8988T (cell line): ENCODE data around the gene PBX4.
"Not testable (repeated sequence)": the region's sequence is repeated elsewhere in the genome, so short reads cannot be mapped to it uniquely, and the experiment has no call there.

ENCODE experiments used
- DNase-seq: peaks from one replicate; pipeline ENCODE4 v3.0.0; 2011

The PBX4 gene

GRCh38 chr19:19626516-19627472 lies 8.3 kb upstream of the PBX4 start:
- DNase-seq = peak; percentile 23

- peak; percentile 27 for DNase-seq
These were observed 5.6 kb upstream of the PBX4 start for GRCh38 chr19:19624032-19624570.

GRCh38 chr19:19623383-19623782 lies 4.9 kb upstream of the PBX4 start:
- no peak for DNase-seq

DNA sequence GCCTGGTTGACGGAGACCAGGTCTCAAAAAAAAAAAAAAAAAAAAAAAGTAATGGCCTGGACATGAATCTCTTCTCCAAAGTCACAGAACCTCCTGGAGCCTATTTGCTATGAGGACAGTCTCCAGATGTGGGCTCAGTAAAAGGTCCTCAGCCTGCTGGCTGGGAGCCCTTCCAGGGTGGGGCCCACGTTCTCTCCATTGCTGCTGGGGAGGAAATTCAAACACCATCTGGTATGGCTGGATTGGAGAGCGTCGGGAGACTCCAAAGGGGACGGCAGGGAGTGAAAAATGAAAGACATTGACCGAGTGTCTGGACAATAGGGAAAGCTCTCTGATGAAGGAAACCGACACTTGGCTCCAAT lies 1.3 kb upstream of the PBX4 start:
- no peak for DNase-seq

GRCh38 chr19:19619181-19619848 lies 828 bp upstream of the PBX4 start:
- no peak for DNase-seq

DNA sequence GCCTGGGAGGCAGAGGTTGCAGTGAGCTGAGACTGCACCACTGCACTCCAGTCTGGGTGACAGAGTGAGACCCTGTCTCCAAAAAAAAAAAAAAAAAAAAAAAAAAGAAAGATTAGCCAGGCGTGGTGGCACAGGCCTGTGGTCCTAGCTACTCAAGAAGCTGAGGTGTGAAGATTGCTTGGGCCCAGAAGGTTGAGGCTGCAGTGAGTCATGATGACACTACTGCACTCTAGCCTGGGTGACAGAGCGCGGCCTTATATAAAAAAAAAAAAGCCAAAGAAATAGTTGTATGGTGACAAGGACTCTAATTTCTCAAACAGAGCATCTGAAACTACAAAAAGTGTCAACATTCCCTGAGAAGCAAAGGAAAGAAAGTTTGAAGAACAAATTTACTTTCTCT lies 3.4 kb downstream of the PBX4 start:
- DNase-seq = no peak

- DNase-seq = no peak
These were observed 5.0 kb downstream of the PBX4 start for GRCh38 chr19:19613506-19613905.

DNA sequence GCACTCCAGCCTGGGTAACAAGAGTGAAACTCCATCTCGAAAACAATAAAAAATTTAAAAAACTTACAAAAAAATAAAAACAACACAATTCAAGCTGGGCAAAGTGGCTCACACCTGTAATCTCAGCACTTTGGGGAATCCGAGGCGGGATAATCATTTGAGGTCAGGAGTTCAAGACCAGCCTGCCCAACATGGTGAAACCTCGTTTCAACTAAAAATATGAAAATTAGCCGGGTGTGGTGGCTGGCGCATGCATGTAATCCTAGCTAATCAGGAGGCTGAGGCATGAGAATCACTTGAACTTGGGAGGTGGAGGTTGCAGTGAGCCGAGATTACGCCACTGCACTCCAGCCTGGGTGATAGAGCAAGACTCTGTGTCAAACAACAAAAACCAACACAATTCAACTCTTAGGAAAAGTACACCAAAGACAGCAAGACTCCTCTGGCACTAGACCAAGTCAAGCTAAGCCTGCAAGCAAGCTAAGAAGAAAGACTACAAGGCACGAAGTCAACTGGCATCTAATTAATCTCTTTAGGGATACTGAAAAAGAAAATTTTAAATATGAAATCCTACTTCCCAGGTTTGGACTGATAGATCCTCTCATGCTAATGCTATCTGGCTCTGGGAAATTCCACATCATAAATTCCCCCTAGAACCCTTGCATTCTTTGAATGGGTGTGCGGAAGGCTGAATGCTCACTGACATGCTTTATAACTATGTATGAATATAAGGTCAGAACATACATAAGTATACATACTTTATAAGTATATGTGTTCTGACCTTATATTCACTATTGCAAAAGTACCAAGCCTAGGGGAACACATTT lies 7.9 kb downstream of the PBX4 start:
- DNase-seq = no peak

DNA sequence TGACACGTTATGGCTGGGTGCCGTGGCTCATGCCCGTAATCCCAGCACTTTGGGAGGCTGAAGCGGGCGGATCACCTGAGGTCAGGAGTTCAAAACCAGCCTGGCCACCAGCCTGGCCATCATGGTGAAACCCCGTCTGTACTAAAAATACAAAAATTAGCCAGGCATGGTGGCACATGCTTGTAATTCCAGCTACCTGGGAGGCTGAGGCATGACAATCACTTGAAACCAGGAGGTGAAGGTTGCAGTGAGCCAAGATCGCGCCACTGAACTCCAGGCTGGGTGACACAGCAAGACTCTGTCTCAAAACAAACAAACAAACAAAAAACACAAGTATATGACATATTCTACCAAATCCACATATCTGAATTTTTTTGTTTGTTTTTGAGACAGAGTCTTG lies 11.8 kb downstream of the PBX4 start:
- DNase-seq = not testable (repeated sequence)

- DNase-seq = no peak
These were observed 12.5 kb downstream of the PBX4 start for GRCh38 chr19:19606021-19606420.

DNA sequence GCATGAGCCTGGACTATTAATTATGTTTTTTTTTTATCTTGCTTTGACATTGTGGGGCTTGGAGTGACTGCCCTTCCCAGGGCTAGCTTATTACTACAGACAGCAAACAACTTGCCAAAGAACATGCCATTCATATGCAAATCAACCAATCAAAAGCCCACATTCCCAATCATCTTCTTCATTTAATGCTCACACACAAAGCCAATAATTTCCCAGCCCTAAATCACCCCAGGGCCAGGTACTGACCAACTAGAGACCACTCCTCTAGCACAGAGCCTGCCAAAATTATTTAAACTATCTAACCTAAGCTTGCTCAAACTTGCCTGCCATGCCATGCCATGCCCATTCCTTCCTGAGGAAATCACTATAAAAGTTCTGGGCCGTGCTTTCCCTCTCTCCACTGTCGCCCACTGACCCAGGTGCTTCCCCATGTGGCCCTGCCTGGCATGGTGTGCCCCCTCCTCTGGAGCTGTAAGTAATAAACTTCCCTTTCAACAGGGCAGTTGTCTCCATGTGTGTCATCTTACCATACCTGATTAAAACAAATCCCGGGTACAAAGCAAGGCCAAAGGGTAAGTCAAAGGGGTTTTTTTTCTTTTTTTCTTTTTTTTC lies 15.7 kb downstream of the PBX4 start:
- DNase-seq = no peak

- DNase-seq = no peak
These were observed 16.3 kb downstream of the PBX4 start for GRCh38 chr19:19602136-19602712.

GRCh38 chr19:19600793-19601330 lies 17.6 kb downstream of the PBX4 start:
- DNase-seq = no peak

- DNase-seq = not testable (repeated sequence)
These were observed 19.6 kb downstream of the PBX4 start for GRCh38 chr19:19598728-19599451.

DNA sequence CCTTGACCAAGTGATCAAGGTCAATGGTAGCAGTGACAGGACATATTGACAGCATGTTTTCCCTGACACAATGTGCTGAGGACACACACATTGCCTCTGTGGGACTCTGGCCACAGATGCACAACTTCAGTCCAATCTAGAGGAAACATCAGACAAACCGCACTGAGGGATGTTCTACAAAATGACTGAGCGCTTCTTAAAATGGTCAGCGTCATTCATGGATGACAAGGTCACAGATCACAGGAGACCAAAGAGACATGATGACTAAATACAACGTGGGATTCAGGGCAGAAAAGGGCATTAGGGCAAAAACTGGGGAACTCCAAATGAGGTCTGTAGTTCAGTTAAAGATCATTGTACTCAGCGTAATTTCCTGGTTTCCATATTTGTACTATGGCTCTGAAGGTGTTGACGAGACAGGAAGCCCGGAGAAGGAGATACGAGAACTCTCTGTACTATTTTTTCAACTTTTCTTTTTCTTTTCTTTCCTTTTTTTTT lies 20.6 kb downstream of the PBX4 start:
- DNase-seq = no peak

- DNase-seq = no peak
These were observed 23.3 kb downstream of the PBX4 start for GRCh38 chr19:19595171-19595701.

GRCh38 chr19:19594381-19594780 lies 24.1 kb downstream of the PBX4 start:
- no peak for DNase-seq

DNA sequence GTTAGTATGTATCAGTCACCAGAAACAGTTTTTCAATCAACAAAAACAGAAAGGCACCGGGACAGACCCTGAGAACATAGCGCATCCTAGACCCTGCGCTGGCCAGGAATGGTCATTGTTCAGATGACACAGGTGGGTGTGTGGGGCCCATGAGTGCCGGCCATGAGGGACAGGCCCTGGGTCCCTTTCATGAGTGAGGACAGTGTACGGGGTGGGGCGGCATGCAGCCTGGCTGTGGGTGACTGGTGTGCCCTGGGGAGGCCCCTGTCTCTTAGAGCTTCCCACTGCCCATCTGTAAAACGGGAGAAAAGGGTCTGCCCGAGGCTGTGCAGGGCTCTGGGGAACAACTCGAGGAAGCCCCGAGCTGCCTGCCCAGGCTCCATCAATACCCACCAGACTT lies 25.8 kb downstream of the PBX4 start:
- DNase-seq = no peak

DNA sequence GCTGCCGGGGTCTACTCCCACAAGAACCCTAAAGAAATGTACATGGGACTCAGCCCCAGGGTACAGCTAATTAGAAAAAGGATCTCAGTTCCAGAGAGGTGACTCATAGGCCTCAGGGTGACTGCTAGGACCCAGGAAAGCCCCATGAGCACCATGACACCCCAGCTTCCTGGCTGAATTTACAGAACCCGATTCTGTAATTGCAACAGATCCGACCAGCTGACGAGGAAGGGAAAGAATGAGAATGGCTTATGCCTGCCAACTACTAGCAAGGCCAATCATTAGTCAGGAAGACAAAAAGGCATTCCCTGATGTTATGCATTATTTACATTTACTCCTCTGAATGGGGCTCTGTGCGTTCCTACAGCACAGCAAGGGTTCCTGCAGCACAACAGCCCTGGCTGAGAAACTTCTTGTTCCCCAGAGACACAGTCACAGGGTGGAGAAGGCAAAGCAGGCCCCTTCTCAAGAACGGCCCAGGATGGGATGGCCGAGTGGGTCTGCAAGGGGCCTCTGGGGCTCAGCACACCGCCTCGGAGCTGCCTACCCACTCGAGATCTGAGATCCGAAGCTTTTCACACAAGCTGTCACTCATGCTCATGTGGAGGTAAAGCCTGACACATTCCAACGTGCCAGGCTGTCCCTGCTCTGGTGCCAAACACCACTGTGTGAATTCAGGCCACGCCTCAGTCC lies 27.2 kb downstream of the PBX4 start:
- DNase-seq = peak; percentile 48

GRCh38 chr19:19588546-19588945 lies 29.9 kb downstream of the PBX4 start:
- no peak for DNase-seq
